Stimulated activated CD4-positive, alpha-beta T cell treated with anti-CD3 and anti-CD28 coated beads, Interleukin-12 subunit alpha, Interleukin-12 subunit beta, amount 100 ng/mL, for 48 hours (primary cell): ENCODE results near the gene CYP8B1.
A peak's percentile ranks its signal among the peaks of the same experiment; 100 is the strongest.
"Not testable (repeated sequence)": the region's sequence is repeated elsewhere in the genome, so short reads cannot be mapped to it uniquely, and the experiment has no call there.

ENCODE experiments used
- DNase-seq, 3 donors: peaks; one replicate each; pipeline ENCODE4 v3.0.0-alpha.2; 2020; ENCODE audit warnings: low read depth in 2 of 3, low spot score in 1 of 3

The CYP8B1 gene

GRCh38 chr3:42886294-42886822 is 10.7 kb upstream of the CYP8B1 start:
- no peak for DNase-seq

- no peak for DNase-seq
These were observed 8.6 kb upstream of the CYP8B1 start for GRCh38 chr3:42884324-42884723.

- DNase-seq, result not testable (repeated sequence)
These were observed 7.7 kb upstream of the CYP8B1 start for GRCh38 chr3:42883251-42883930.

GRCh38 chr3:42880601-42881451 is 5.1 kb upstream of the CYP8B1 start:
- DNase-seq, result peak; percentile 84 to 85 (median 84)

GRCh38 chr3:42880183-42880582 is 4.5 kb upstream of the CYP8B1 start:
- DNase-seq, result no peak

GRCh38 chr3:42877881-42878280 is 2.2 kb upstream of the CYP8B1 start:
- DNase-seq, result no peak

GRCh38 chr3:42876940-42877720 is 1.5 kb upstream of the CYP8B1 start:
- DNase-seq, result no peak

- DNase-seq, result no peak
These were observed 722 bp upstream of the CYP8B1 start for GRCh38 chr3:42876401-42876800.

- no peak for DNase-seq
These were observed 930 bp downstream of the CYP8B1 start for GRCh38 chr3:42874749-42875148.

GRCh38 chr3:42873221-42873982 is 2.3 kb downstream of the CYP8B1 start:
- no peak for DNase-seq

GRCh38 chr3:42872718-42873117 is 3.0 kb downstream of the CYP8B1 start:
- DNase-seq, result no peak

- no peak for DNase-seq
These were observed 4.0 kb downstream of the CYP8B1 start for GRCh38 chr3:42871592-42872196.

- DNase-seq, result no peak
These were observed 6.8 kb downstream of the CYP8B1 start for GRCh38 chr3:42868841-42869240.

GRCh38 chr3:42867138-42867537 is 8.5 kb downstream of the CYP8B1 start:
- no peak for DNase-seq

- no peak for DNase-seq
These were observed 10.4 kb downstream of the CYP8B1 start for GRCh38 chr3:42865256-42865655.

- no peak for DNase-seq
These were observed 11.2 kb downstream of the CYP8B1 start for GRCh38 chr3:42864321-42864950.

GRCh38 chr3:42856544-42856943 is 19.1 kb downstream of the CYP8B1 start:
- no peak for DNase-seq

- DNase-seq, result no peak
These were observed 19.9 kb downstream of the CYP8B1 start for GRCh38 chr3:42855547-42856380.

- DNase-seq, result no peak
These were observed 20.5 kb downstream of the CYP8B1 start for GRCh38 chr3:42855219-42855546.
